Fibroblast of lung (primary cell): ENCODE data around the gene FCRL5. TPM values are rescaled to one million over a fixed set of nuclear protein-coding genes. Genes with fewer than 3 reads are reported as not detected.

Source experiments
- DNase-seq, 2 donors: peaks; one replicate each; pipeline versions ENCODE4 v3.0.0 to v3.0.0-alpha.2; 2010; ENCODE audit warnings: low read depth in 2 of 2
- H2AFZ ChIP-seq: 2 replicates; pipeline ENCODE4 v1.5.1; 2012; ENCODE audit warnings: low read length, control low read depth, inconsistent platforms
- H3K27ac ChIP-seq: 2 replicates; pipeline ENCODE4 v1.5.1; 2011; ENCODE audit warnings: low read length, control low read depth; ENCODE audit not compliant: insufficient read depth
- H3K27me3 ChIP-seq: 2 replicates; pipeline ENCODE4 v1.5.1; 2011; ENCODE audit warnings: mild to moderate bottlenecking, low read length; ENCODE audit not compliant: control insufficient read depth, insufficient read depth
- H3K36me3 ChIP-seq: 2 replicates; pipeline ENCODE4 v1.5.1; 2011; ENCODE audit warnings: low read length; ENCODE audit not compliant: control insufficient read depth, insufficient read depth
- H3K4me1 ChIP-seq: 2 replicates; pipeline ENCODE4 v1.5.1; 2011; ENCODE audit warnings: low read length; ENCODE audit not compliant: control insufficient read depth, insufficient read depth; ENCODE audit errors: extremely low read depth
- H3K4me2 ChIP-seq: 2 replicates; pipeline ENCODE4 v1.5.1; 2011; ENCODE audit warnings: low read length, control low read depth; ENCODE audit not compliant: insufficient read depth; ENCODE audit errors: extremely low read depth
- H3K4me3 ChIP-seq, 4 experiments: fragments of 200-600 bp in 1 of 4; sonication (generic) in 1 of 4; replicated peaks in 1 of 4; 2 replicates each; pipeline ENCODE4 v1.5.1; 2011 to 2016; ENCODE audit warnings: low read length in 4 of 4, low read depth in 3 of 4, mild to moderate bottlenecking in 3 of 4, control low read depth in 2 of 4, inconsistent platforms in 1 of 4, mixed read lengths in 1 of 4; ENCODE audit not compliant: insufficient read depth in 1 of 4; ENCODE audit errors: control extremely low read depth in 1 of 4
- H3K79me2 ChIP-seq: 2 replicates; pipeline ENCODE4 v1.5.1; 2012; ENCODE audit warnings: mild to moderate bottlenecking, low read length, inconsistent platforms; ENCODE audit not compliant: control insufficient read depth, insufficient read depth
- H3K9ac ChIP-seq: 2 replicates; pipeline ENCODE4 v1.5.1; 2011; ENCODE audit warnings: mild to moderate bottlenecking, low read length, control low read depth; ENCODE audit not compliant: insufficient read depth
- H3K9me3 ChIP-seq: 2 replicates; pipeline ENCODE4 v1.5.1; 2012; ENCODE audit warnings: low read depth, low read length; ENCODE audit not compliant: control insufficient read depth, insufficient read depth
- H4K20me1 ChIP-seq: 2 replicates; pipeline ENCODE4 v1.5.1; 2011; ENCODE audit warnings: low read length; ENCODE audit not compliant: control insufficient read depth, insufficient read depth; ENCODE audit errors: extremely low read depth
- CTCF ChIP-seq, 2 donors: IDR thresholded peaks in 1 of 2; conservative IDR thresholded peaks in 1 of 2; 1 replicate in 1 of 2; 2 replicates in 1 of 2; pipeline ENCODE4 v1.5.1; 2011 to 2012; ENCODE audit warnings: low read length in 2 of 2, control low read depth in 1 of 2, inconsistent platforms in 1 of 2, low read depth in 1 of 2, mild to moderate bottlenecking in 1 of 2
- EZH2 ChIP-seq: IDR thresholded peaks from 2 replicates; pipeline ENCODE4 v1.5.1; 2012; ENCODE audit warnings: low read length, control low read depth, mild to moderate bottlenecking; ENCODE audit errors: missing control alignments
- polyA plus RNA-seq, 2 donors: library from polyadenylated mRNA; depleted of rRNA in 1 of 2; stranded (reverse) in 1 of 2; unstranded in 1 of 2; fragments of >200 nt; gene quantifications; 2 replicates each; pipeline ENCODE4 v1.2.1, GENCODE V29; 2011 to 2012; ENCODE audit warnings: missing spikeins in 1 of 2
- total RNA-seq: library from RNA; depleted of rRNA; stranded (reverse); fragments of >200 nt; gene quantifications from 2 replicates; pipeline ENCODE4 v1.2.1, GENCODE V29; 2014

Gene FCRL5
- total and polyA plus RNA-seq, 2 donors (not counting 1 experiment from before 2014, with no cell fraction given): 0.05 TPM; not detected in 1

GRCh38 chr1:157542676-157543075, 9.6 kb downstream of the FCRL5 start:
- H3K36me3 ChIP-seq: no peaks in the 10 kb centered on the region
- no peaks in the 10 kb centered on the region for H3K4me1 ChIP-seq
- no peaks in the 10 kb centered on the region for H4K20me1 ChIP-seq
- H3K4me3 ChIP-seq: no peak overlapping the region
- H3K4me2 ChIP-seq: no peak overlapping the region
- no peaks in the 10 kb centered on the region for H3K9me3 ChIP-seq
- no peaks in the 10 kb centered on the region for H3K79me2 ChIP-seq
- no peaks in the 10 kb centered on the region for H3K27me3 ChIP-seq
- H2AFZ ChIP-seq: no peak overlapping the region
- TF ChIP-seq CTCF (conservative IDR thresholded peaks at IDR 0.05 in 1 of 2, IDR thresholded peaks at IDR 0.05 in 1 of 2; ENCODE audit: low read depth in 1 of 2, low read length in 2 of 2) (no peak), EZH2 (no peak)
- no peak for DNase-seq
- no peak overlapping the region for H3K27ac ChIP-seq
- no peak overlapping the region for H3K9ac ChIP-seq

- no peaks in the 10 kb centered on the region for H3K27me3 ChIP-seq
- no peaks in the 10 kb centered on the region for H3K9me3 ChIP-seq
- H3K27ac ChIP-seq: no peak overlapping the region
- H3K4me3 ChIP-seq: no peak overlapping the region
- H3K9ac ChIP-seq: no peak overlapping the region
- H3K36me3 ChIP-seq: no peaks in the 10 kb centered on the region
- H3K4me2 ChIP-seq: no peak overlapping the region
- no peaks in the 10 kb centered on the region for H3K79me2 ChIP-seq
- no peaks in the 10 kb centered on the region for H3K4me1 ChIP-seq
- no peak for DNase-seq
- no peak overlapping the region for H2AFZ ChIP-seq
- TF ChIP-seq CTCF (conservative IDR thresholded peaks at IDR 0.05 in 1 of 2, IDR thresholded peaks at IDR 0.05 in 1 of 2; ENCODE audit: low read depth in 1 of 2, low read length in 2 of 2): no peak
- TF ChIP-seq EZH2: no peak
- H4K20me1 ChIP-seq: no peaks in the 10 kb centered on the region
Measured at GRCh38 chr1:157540852-157541251, 11.5 kb downstream of the FCRL5 start.

GRCh38 chr1:157540160-157540748, 12.1 kb downstream of the FCRL5 start:
- Histone ChIP-seq H3K9ac (no peak overlapping the region), H3K79me2 (no peaks in the 10 kb centered on the region), H3K36me3 (no peaks in the 10 kb centered on the region), H3K4me2 (no peak overlapping the region), H3K27ac (no peak overlapping the region), H3K4me1 (no peaks in the 10 kb centered on the region), H2AFZ (no peak overlapping the region), H3K27me3 (no peaks in the 10 kb centered on the region), H4K20me1 (no peaks in the 10 kb centered on the region), H3K9me3 (no peaks in the 10 kb centered on the region), H3K4me3 (no peak overlapping the region)
- TF ChIP-seq CTCF (conservative IDR thresholded peaks at IDR 0.05 in 1 of 2, IDR thresholded peaks at IDR 0.05 in 1 of 2; ENCODE audit: low read depth in 1 of 2, low read length in 2 of 2) (no peak), EZH2 (no peak)
- DNase-seq: no peak
